IMR-90 (cell line): ENCODE data around the gene SREBF2.

Experiments
- CEBPB ChIP-seq: IDR thresholded peaks from 2 replicates; pipeline ENCODE4 v1.6.1; 2012; ENCODE audit warnings: low read depth, low read length, improper control_type of control experiment
- CHD1 ChIP-seq: IDR thresholded peaks from 2 replicates; pipeline ENCODE4 v1.6.1; 2012; ENCODE audit warnings: low read depth, low read length, improper control_type of control experiment
- CTCF ChIP-seq: conservative IDR thresholded peaks from 2 replicates; pipeline ENCODE4 v1.5.1; 2012; ENCODE audit warnings: mild to moderate bottlenecking, low read depth, low read length, improper control_type of control experiment
- MAFK ChIP-seq: IDR thresholded peaks from 2 replicates; pipeline ENCODE4 v1.6.1; 2012; ENCODE audit warnings: low read depth, low read length, improper control_type of control experiment
- MXI1 ChIP-seq: IDR thresholded peaks from 2 replicates; pipeline ENCODE4 v1.6.1; 2012; ENCODE audit warnings: low read depth, mild to moderate bottlenecking, low read length, moderate library complexity, borderline replicate concordance
- POLR2A ChIP-seq: IDR thresholded peaks from 2 replicates; pipeline ENCODE4 v1.6.1; 2012; ENCODE audit warnings: mild to moderate bottlenecking, low read depth, low read length
- RAD21 ChIP-seq: IDR thresholded peaks from 2 replicates; pipeline ENCODE4 v1.6.1; 2012; ENCODE audit warnings: low read length, improper control_type of control experiment
- RCOR1 ChIP-seq: IDR thresholded peaks from 2 replicates; pipeline ENCODE4 v1.6.1; 2012; ENCODE audit warnings: mild to moderate bottlenecking, low read length, improper control_type of control experiment; ENCODE audit not compliant: insufficient replicate concordance
- RFX5 ChIP-seq: IDR thresholded peaks from 2 replicates; pipeline ENCODE4 v1.8.0; 2012; ENCODE audit warnings: low read depth, mild to moderate bottlenecking, low read length, moderate library complexity
- TF ChIP-seq, protein P1 (sequence below): fragments of 150-350 bp; IDR thresholded peaks from 2 replicates; pipeline ENCODE4 v1.6.1; 2016; ENCODE audit warnings: low read depth, mild to moderate bottlenecking, low read length, moderate library complexity, borderline replicate concordance
- TF ChIP-seq, protein P2 (sequence below): fragments of 150-350 bp; IDR thresholded peaks from 2 replicates; pipeline ENCODE4 v1.6.1; 2017; ENCODE audit warnings: mild to moderate bottlenecking, antibody characterized with exemption, low read length, low read depth

DNA sequence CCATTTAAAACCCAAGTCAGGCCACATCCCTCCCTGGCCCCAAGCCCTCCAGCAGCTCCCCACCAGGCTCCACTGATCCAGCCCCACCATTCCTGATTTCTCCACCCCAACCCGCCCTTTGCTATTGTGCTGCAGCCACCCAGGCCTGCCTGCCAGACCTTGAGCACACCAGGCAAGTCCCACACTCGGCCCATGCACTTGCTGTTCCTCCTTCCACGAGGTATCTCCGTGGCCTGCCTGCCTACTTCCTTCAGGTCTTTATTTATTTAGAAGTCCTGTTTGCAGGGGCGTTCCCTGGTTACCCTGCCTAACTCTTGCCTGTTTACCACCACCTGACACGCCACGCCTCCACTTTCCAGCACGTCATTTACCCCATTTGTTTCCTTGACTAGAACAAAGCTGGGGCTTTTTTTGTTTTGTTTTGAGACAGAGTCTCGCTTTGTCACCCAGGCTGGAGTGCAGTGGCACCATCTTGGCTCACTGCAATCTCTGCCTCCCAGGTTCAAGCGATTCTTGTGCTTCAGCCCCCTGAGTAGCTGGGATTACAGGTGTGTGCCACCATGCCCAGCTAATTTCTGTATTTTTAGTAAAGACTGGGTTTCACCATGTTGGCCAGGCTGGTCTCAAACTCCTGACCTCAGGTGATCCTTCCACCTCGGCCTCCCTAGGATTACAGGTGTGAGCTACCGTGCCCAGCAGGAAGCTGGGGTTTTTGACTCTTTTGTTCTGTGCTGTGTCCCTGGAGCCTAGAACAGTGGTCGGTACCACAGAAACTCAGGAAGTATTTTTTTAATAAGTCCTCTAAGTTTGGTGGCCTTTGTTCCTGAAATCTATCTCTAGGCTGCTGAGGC is 107.3 kb downstream of the SREBF2 start:
- TF ChIP-seq CTCF, result no peak
- TF ChIP-seq, protein P1, sequence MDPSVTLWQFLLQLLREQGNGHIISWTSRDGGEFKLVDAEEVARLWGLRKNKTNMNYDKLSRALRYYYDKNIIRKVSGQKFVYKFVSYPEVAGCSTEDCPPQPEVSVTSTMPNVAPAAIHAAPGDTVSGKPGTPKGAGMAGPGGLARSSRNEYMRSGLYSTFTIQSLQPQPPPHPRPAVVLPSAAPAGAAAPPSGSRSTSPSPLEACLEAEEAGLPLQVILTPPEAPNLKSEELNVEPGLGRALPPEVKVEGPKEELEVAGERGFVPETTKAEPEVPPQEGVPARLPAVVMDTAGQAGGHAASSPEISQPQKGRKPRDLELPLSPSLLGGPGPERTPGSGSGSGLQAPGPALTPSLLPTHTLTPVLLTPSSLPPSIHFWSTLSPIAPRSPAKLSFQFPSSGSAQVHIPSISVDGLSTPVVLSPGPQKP, result no peak
- no peak for TF ChIP-seq RCOR1
- TF ChIP-seq POLR2A, result no peak
- TF ChIP-seq CHD1, result no peak
- TF ChIP-seq RFX5, result no peak
- TF ChIP-seq MAFK, result no peak
- TF ChIP-seq CEBPB, result no peak
- no peak for TF ChIP-seq RAD21
- TF ChIP-seq, protein P2, sequence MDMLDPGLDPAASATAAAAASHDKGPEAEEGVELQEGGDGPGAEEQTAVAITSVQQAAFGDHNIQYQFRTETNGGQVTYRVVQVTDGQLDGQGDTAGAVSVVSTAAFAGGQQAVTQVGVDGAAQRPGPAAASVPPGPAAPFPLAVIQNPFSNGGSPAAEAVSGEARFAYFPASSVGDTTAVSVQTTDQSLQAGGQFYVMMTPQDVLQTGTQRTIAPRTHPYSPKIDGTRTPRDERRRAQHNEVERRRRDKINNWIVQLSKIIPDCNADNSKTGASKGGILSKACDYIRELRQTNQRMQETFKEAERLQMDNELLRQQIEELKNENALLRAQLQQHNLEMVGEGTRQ, result no peak
- no peak for TF ChIP-seq MXI1
